OCI-LY3 (cell line): ENCODE data around the gene RYK.

Experiments
- EZH2phosphoT487 ChIP-seq: fragments of 200-600 bp; shearing (Covaris generic); IDR thresholded peaks from 2 replicates; pipeline ENCODE4 v1.6.1; 2018; ENCODE audit warnings: antibody characterized with exemption, mixed run types, low read depth
- TF ChIP-seq, protein P1 (sequence below): fragments of 200-600, 300-600 bp; sonication (generic); IDR thresholded peaks from 2 replicates; pipeline ENCODE4 v1.5.1; 2014; ENCODE audit warnings: antibody characterized with exemption, low read length, low read depth

DNA sequence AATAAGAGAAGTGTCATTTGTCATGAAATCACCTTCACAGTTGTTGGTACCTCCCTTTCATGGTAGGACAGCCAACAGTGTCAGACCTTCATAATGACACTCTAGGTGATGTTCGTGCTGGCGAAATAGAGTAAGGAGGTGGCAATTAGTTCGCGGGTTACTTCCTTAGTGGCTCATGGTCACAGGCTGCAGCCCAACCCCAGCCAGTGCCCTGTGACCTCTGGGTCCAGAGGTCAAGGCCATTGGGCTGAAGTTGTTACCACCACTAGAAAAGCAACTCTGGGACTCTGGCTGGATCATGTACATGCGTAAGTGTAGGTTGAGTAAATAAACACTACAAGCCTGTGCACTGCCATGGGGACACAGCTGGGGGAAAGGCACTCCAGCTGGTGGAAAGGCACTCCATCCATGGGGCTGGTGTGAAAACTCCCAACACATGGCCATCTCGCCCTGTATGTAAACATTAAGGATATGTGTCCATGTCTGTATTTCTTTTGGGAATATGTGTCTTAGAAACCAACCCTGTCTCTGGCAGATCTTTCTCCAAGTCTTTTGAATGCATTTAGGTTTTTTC lies 106.7 kb downstream of the RYK start:
- TF ChIP-seq EZH2phosphoT487, result no peak
- TF ChIP-seq, protein P1, sequence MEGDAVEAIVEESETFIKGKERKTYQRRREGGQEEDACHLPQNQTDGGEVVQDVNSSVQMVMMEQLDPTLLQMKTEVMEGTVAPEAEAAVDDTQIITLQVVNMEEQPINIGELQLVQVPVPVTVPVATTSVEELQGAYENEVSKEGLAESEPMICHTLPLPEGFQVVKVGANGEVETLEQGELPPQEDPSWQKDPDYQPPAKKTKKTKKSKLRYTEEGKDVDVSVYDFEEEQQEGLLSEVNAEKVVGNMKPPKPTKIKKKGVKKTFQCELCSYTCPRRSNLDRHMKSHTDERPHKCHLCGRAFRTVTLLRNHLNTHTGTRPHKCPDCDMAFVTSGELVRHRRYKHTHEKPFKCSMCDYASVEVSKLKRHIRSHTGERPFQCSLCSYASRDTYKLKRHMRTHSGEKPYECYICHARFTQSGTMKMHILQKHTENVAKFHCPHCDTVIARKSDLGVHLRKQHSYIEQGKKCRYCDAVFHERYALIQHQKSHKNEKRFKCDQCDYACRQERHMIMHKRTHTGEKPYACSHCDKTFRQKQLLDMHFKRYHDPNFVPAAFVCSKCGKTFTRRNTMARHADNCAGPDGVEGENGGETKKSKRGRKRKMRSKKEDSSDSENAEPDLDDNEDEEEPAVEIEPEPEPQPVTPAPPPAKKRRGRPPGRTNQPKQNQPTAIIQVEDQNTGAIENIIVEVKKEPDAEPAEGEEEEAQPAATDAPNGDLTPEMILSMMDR, result no peak
